Thymus (tissue), 11 donors: ENCODE results near the gene C10orf95. TPM values are rescaled to one million over a fixed set of nuclear protein-coding genes. Genes with fewer than 3 reads are reported as not detected.
A peak's percentile ranks its signal among the peaks of the same experiment; 100 is the strongest.

ENCODE experiments used
- DNase-seq, 9 donors: peaks; one replicate each; pipeline ENCODE4 v3.0.0-alpha.2; 2013; ENCODE audit warnings: low spot score in 9 of 9, low read depth in 6 of 9, missing footprints in 1 of 9
- H3K27ac ChIP-seq, 2 donors: one replicate each; pipeline ENCODE4 v1.5.1; 2013; ENCODE audit warnings: control low read depth in 1 of 2, low read depth in 1 of 2, low read length in 1 of 2, mild to moderate bottlenecking in 1 of 2, moderate library complexity in 1 of 2
- H3K27me3 ChIP-seq, 2 donors: one replicate each; pipeline ENCODE4 v1.5.1; 2013; ENCODE audit warnings: low read length in 1 of 2; ENCODE audit not compliant: control insufficient read depth in 2 of 2, insufficient read depth in 1 of 2
- H3K36me3 ChIP-seq, 2 donors: one replicate each; pipeline ENCODE4 v1.5.1; 2013; ENCODE audit warnings: low read length in 1 of 2, mild to moderate bottlenecking in 1 of 2, moderate library complexity in 1 of 2; ENCODE audit not compliant: control insufficient read depth in 2 of 2, insufficient read depth in 2 of 2
- H3K4me1 ChIP-seq, 2 donors: one replicate each; pipeline ENCODE4 v1.5.1; 2013; ENCODE audit warnings: low read length in 2 of 2; ENCODE audit not compliant: control insufficient read depth in 2 of 2, insufficient read depth in 2 of 2
- H3K4me3 ChIP-seq, 2 donors: one replicate each; pipeline ENCODE4 v1.5.1; 2013; ENCODE audit warnings: low read length in 2 of 2, control low read depth in 1 of 2, mild to moderate bottlenecking in 1 of 2
- H3K9me3 ChIP-seq, 2 donors: one replicate each; pipeline ENCODE4 v1.5.1; 2013; ENCODE audit warnings: low read length in 1 of 2, mild to moderate bottlenecking in 1 of 2; ENCODE audit not compliant: control insufficient read depth in 2 of 2, insufficient read depth in 1 of 2
- whole genome bisulfite sequencing: extraction: QIAGEN DNeasy Blood & Tissue Kit; methylation state at CpG from one replicate; pipeline ENCODE4 v1.1.7; 2013; 5-methylcytosine and 5-hydroxymethylcytosine counted together
- polyA plus RNA-seq: library from polyadenylated mRNA; stranded (reverse); fragments of 200-250 nt; gene quantifications from one replicate; pipeline ENCODE4 v1.2.3, GENCODE V29; 2013
- total RNA-seq: library from RNA; stranded (reverse); fragments of 120-200 nt; gene quantifications from one replicate; pipeline ENCODE4 v1.2.4, GENCODE V29; 2013
- donor health status: healthy.

C10orf95 gene
- total and polyA plus RNA-seq, 2 donors, result 0.19 to 0.46 TPM

GRCh38 chr10:102444851-102445250 lies 6.5 kb downstream of the C10orf95 start:
- H3K27ac ChIP-seq, result no peak overlapping the region
- no peaks in the 10 kb centered on the region for H3K27me3 ChIP-seq
- H3K4me3 ChIP-seq, result no peak overlapping the region
- H3K4me1 ChIP-seq, result peaks cover 3 to 8% of the 10 kb centered on the region in 2 donors
- no peaks in the 10 kb centered on the region for H3K9me3 ChIP-seq
- no peaks in the 10 kb centered on the region for H3K36me3 ChIP-seq
- WGBS, result 95% methylated on average over 2 of the region's 2 CpGs
- DNase-seq, result no peak

GRCh38 chr10:102438374-102438773 lies 13.0 kb downstream of the C10orf95 start:
- H3K36me3 ChIP-seq, result no peaks in the 10 kb centered on the region
- 75% methylated on average over 1 of the region's 1 CpG for WGBS

DNA sequence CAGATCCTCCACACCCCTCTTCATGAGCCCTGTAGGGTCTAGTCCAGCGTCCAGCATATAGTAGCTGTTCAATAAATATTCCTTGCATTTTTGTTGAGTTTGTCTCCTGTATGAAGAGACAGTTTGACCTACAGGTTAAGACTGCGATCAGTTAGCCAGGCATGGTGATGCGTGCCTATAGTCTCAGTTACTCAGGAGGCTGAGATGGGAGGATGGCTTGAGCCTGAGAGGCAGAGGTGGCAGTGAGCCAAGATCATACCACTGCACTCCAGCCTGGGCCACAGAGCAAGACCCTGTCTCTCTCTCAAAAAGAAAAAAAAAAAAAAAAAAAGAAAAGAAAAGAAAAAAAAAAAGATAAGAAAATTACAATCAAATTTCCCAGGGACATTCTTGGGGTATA lies 13.8 kb downstream of the C10orf95 start:
- no peak overlapping the region for H3K4me3 ChIP-seq
- H3K27ac ChIP-seq, result no peak overlapping the region
- H3K27me3 ChIP-seq, result peaks cover 2 to 17% of the 10 kb centered on the region in 2 donors
- peaks cover 3 to 43% of the 10 kb centered on the region in 2 donors for H3K4me1 ChIP-seq
- H3K9me3 ChIP-seq, result peaks cover 0 to under 1% of the 10 kb centered on the region in 2 donors
- 99% methylated on average over 3 of the region's 3 CpGs for WGBS
- DNase-seq, result no peak
- H3K36me3 ChIP-seq, result no peaks in the 10 kb centered on the region

More at GRCh38 chr10:102438374-102438773, 13.0 kb downstream of the C10orf95 start:
- Histone ChIP-seq H3K27ac (no peak overlapping the region), H3K9me3 (no peaks in the 10 kb centered on the region), H3K4me1 (peaks cover 3 to 39% of the 10 kb centered on the region in 2 donors), H3K4me3 (no peak overlapping the region), H3K27me3 (peaks cover 2 to 17% of the 10 kb centered on the region in 2 donors)
- DNase-seq, result no peak

DNA sequence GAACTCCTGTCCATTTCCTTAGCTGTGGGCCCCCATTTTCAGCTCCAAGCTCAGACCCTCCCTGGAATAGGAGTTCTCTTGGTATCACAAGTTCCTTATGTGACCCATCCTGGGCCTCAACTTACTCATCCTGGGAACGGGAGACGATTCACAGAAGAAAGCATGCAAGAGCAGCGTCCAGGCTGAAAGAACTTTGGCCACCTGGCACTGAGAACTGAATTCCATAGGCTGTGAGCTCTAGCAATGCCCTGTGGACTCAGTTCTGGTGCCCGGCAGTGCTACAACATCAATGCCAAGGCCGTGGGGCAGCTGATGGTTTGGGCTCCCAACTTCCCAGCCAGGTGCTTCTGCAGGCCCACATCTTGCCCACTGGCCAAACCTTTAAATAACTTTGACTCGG lies 15.0 kb downstream of the C10orf95 start:
- no peaks in the 10 kb centered on the region for H3K36me3 ChIP-seq
- WGBS, result 72% methylated on average over 6 of the region's 6 CpGs
- H3K9me3 ChIP-seq, result peaks cover 0 to 6% of the 10 kb centered on the region in 2 donors
- DNase-seq, result no peak
- peaks cover 2 to 17% of the 10 kb centered on the region in 2 donors for H3K27me3 ChIP-seq
- peaks cover 11 to 52% of the 10 kb centered on the region in 2 donors for H3K4me1 ChIP-seq
- peak overlapping the region; percentile 34 to 41 for H3K4me3 ChIP-seq
- no peak overlapping the region for H3K27ac ChIP-seq

GRCh38 chr10:102435529-102436233 lies 15.7 kb downstream of the C10orf95 start:
- H3K4me3 ChIP-seq, result peak overlapping the region; percentile 34 to 41
- 3% methylated on average over 14 of the region's 14 CpGs for WGBS
- H3K9me3 ChIP-seq, result peaks cover 0 to 6% of the 10 kb centered on the region in 2 donors
- peaks cover 2 to 17% of the 10 kb centered on the region in 2 donors for H3K27me3 ChIP-seq
- H3K4me1 ChIP-seq, result peaks cover 11 to 52% of the 10 kb centered on the region in 2 donors
- DNase-seq, result no peak
- peak overlapping the region; percentile 69 to 70 for H3K27ac ChIP-seq
- no peaks in the 10 kb centered on the region for H3K36me3 ChIP-seq

GRCh38 chr10:102435133-102435497 lies 16.2 kb downstream of the C10orf95 start:
- WGBS, result 43% methylated on average over 5 of the region's 5 CpGs
- Histone ChIP-seq H3K4me1 (peaks cover 11 to 52% of the 10 kb centered on the region in 2 donors), H3K27ac (peak overlapping the region; percentile 69 to 71), H3K36me3 (no peaks in the 10 kb centered on the region), H3K4me3 (peak overlapping the region in 1 of 2 donors; percentile 34), H3K27me3 (peaks cover 2 to 17% of the 10 kb centered on the region in 2 donors), H3K9me3 (peaks cover 0 to 6% of the 10 kb centered on the region in 2 donors)
- no peak for DNase-seq

GRCh38 chr10:102434394-102435132 lies 16.8 kb downstream of the C10orf95 start:
- Histone ChIP-seq H3K4me1 (peaks cover 11 to 52% of the 10 kb centered on the region in 2 donors), H3K27me3 (peaks cover 2 to 17% of the 10 kb centered on the region in 2 donors), H3K9me3 (peaks cover 0 to 6% of the 10 kb centered on the region in 2 donors), H3K27ac (peak overlapping the region in 1 of 2 donors; percentile 50), H3K4me3 (no peak overlapping the region), H3K36me3 (no peaks in the 10 kb centered on the region)
- DNase-seq, result no peak
- WGBS, result 40% methylated on average over 9 of the region's 9 CpGs

GRCh38 chr10:102433619-102434046 lies 17.7 kb downstream of the C10orf95 start:
- Histone ChIP-seq H3K27ac (peak overlapping the region in 1 of 2 donors; percentile 31), H3K27me3 (peaks cover 2 to 17% of the 10 kb centered on the region in 2 donors), H3K9me3 (peaks cover 0 to 6% of the 10 kb centered on the region in 2 donors), H3K36me3 (no peaks in the 10 kb centered on the region), H3K4me1 (peaks cover 11 to 52% of the 10 kb centered on the region in 2 donors), H3K4me3 (no peak overlapping the region)
- 33% methylated on average over 5 of the region's 5 CpGs for WGBS
- DNase-seq, result no peak
